Stimulated activated CD4-positive, alpha-beta T cell treated with anti-CD3 and anti-CD28 coated beads, TNF-alpha, amount 100 ng/mL, for 4 hours (primary cell): ENCODE data around the gene PTPRD.
"Not testable (repeated sequence)": the region's sequence is repeated elsewhere in the genome, so short reads cannot be mapped to it uniquely, and the experiment has no call there.

Source experiments
- DNase-seq, 3 experiments: peaks; one replicate each; pipeline ENCODE4 v3.0.0-alpha.2; 2020; ENCODE audit warnings: low read depth in 3 of 3

Gene PTPRD

DNA sequence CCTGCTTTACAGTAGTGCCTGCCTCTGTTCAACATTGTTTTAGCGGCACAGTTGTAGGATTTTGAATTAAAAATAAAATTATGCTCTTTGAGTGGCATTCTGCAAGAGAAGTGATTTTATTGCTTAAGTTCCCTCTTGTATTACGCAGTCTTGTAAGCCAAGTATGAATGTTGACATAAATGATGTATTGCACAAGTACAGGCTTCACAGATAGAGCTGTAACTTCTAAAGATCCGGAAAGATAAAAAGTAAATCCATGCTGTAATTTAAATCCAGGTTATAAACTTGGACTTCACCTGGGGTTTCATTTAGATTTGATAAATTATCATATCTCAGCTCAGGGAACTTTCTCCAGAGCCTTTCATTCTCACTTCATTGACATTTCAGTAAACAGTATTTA lies 1114.7 kb downstream of the PTPRD start:
- no peak for DNase-seq

DNA sequence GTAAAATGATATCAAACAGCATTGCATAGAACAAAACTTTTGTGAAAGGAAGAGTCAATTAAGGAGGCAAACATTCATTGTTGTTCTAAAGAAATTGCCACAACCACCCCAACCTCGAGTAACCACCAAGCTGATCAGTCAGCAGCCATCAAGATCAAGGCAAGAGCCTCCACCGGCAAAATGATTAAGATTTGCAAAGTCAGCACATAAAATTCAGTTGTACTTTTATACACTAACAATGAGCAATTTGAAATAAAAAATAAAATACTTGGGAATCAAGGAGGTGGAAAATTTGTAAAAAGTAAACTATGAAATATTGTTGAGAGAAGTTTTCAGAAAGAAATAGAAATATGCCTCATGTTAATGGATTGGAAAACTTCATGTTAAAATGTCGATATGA lies 1118.5 kb downstream of the PTPRD start:
- DNase-seq = no peak

DNA sequence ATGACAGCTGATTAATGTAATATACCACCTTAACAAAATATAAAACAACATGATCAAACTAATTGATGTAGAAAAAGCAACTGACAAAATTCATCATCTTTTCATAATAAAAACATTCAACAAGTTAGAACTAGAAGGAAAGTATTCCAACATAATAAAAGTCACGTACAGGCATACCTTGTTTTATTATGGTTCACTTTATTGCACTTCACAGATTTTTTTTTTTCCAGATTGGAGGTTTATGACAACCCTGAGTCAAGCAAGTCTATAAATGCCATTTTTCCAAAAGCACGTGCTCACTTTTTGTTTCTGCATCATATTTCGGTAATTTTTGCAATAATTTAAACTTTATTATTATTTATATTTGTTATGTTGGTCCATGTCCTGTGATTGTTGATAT lies 1120.3 kb downstream of the PTPRD start:
- no peak for DNase-seq

DNA sequence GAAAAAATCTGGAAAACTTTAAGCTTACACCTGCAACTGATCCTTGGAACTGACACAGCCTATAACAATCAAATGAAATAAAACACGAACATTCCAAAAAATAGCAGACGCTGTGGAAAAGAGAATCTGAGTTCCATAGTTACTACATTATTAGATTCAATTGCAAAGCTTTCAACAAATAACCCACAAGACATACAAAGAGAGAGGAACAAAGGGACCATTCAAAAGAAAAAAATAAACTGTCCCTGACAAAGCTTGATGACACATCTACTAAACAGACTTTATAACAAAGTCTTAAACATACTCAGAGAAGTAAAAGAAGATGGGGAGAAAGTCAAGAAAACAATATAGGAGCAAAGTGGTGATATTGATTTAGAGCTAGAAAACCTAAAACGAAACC lies 1123.6 kb downstream of the PTPRD start:
- no peak for DNase-seq

DNA sequence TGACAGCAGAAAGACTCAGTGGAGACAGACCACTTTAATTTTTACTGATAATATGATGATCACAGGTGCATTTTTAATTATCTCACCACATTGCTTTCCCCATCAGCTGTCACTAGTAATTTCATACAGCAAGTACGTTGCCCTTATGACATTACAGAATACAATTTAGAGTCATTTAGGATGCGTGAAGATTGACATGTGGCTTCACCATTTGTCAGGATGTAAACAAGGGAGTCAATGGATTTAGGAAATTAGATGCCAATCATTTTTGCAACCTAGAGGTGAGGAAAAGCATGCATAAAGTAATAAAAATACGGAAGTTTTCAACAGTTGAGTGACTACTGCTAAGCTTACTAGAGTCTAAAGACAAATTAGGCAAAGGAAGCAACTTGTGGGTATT lies 1129.6 kb downstream of the PTPRD start:
- no peak for DNase-seq

DNA sequence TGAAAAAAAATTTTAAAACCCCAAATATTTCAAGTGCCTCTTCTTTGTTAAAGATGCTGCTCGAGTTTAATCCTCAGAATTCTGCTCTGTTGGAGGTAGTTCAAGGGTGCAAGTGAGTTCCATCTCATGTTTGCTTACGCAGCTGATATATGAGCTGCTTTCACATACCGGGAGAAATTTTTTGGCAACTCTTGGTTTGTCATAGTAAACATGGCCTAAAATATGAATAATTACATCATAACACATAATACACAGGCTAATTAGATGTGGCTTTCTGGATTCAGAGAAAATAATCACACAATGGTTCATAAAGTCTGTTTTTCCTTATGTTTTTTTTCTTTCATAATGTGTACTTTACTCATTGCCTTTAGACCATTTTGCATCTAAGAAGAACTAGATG lies 1134.1 kb downstream of the PTPRD start:
- no peak for DNase-seq

DNA sequence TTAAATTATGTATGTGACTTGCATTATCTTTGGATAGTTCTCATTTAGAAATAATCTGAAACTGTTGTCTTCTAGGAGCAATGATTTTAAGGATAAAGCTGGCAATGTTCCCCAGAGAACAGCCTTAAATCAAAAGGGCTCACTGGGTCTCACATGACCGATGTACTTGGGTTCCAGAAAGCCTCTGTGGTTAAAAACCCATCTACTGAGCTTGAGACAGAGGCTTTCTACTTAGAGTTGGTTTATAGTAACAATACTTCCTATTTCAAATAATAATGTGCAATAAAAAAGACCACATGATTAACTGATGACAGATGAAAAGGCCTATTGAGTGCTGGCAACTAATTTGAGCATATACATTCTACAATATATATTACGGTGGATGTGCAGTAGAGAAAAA lies 1143.5 kb downstream of the PTPRD start:
- DNase-seq = no peak

DNA sequence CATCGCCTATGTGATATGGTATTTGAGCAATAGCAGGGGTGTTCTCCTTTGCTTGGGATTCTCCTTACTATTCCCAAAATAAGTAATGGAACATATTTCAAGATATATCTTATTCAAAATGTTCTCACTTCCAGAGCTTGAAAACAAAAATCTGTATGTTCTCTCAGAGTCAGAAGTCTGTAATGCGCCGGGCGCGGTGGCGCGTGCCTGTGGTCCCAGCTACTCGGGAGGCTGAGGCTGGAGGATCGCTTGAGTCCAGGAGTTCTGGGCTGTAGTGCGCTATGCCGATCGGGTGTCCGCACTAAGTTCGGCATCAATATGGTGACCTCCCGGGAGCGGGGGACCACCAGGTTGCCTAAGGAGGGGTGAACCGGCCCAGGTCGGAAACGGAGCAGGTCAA lies 1170.9 kb downstream of the PTPRD start:
- DNase-seq = not testable (repeated sequence)

DNA sequence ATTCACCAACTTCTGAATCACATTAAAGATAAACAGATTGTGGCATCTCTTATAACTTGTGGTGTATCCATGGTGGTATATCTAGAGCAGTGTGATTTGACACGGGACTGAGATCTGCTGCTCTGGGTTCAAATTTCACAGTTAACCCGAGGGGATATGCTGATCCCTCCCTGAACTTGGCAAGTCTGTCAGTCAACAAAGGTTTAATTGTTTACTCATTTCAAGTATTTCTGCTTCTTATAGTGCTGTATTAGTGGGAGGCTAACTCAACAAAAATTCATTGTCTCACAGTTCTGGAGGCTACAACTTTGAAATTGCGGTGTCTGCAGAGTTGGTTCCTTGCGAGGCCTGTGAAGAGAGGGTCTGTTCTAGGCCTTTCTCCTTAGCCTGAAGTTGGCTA lies 1175.2 kb downstream of the PTPRD start:
- DNase-seq = no peak

DNA sequence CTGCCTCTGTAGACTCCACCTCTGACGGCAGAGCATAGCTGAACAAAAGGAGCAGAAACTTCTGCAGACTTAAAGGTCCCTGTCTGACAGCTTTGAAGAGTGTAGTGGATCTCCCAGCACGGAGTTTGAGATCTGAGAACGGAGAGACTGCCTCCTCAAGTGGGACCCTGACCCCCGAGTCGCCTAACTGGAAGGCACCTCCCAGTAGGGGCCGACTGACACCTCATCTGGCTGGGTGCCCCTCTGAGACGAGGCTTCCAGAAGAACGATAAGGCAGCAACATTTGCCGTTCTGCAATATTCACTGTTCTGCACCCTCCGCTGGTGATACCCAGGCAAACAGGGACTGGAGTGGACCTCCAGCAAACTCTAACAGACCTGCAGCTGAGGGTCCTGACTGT lies 1186.3 kb downstream of the PTPRD start:
- DNase-seq = not testable (repeated sequence)

DNA sequence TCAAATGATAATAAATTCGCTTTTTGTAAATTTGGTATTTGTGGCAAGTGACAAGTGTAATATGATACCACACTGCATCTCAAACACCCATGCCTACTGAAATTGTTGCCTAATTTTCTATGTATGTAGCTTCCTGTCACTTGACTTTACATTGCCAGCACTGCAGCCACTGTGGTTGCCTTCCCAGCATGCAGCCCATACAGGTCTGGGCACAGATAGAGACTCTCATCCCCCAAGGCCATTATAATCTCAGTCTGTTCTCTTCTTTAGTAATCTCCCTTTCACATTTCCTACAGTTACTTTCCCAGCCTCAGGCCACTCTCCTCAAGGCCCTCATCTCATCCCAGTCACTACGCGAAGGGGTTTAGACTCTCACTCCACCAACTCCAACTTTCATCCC lies 1200.6 kb downstream of the PTPRD start:
- DNase-seq = no peak

DNA sequence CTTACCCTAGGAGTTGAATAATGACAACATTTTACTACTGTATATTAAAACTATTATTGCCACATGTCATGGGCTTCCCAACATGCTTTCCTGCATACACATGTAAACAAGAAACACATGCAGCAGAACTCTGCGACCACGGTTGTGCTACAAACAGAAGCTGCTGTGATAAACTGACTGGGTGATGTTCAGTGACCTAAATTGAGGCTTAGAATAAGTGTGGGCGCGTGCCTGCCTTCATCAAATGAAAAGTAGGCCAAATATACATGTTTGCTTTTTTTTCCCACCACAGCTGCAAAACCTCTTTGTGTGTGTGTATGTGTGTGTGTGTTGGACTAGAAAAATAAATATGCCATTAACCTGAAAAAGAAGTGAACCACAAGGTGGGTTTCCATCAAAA lies 1202.1 kb downstream of the PTPRD start:
- no peak for DNase-seq

DNA sequence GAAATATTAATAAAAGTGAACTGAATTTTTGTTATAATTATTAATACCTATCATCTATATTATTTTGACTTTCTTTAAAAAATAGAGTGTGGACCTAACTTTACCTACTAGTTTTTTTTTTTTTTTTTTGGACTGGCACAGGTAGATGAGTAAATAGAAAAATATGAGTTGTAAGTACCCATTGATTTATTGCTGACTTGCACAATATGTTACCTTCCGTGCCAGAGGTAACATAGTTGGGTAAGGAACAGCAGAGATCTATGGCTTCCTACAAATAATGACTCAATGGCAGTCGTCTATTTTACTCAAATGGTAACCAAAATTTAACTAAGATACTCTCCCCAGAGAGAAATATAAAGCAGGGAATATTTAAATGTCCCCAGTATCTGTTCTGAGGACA lies 1212.8 kb downstream of the PTPRD start:
- DNase-seq = no peak

DNA sequence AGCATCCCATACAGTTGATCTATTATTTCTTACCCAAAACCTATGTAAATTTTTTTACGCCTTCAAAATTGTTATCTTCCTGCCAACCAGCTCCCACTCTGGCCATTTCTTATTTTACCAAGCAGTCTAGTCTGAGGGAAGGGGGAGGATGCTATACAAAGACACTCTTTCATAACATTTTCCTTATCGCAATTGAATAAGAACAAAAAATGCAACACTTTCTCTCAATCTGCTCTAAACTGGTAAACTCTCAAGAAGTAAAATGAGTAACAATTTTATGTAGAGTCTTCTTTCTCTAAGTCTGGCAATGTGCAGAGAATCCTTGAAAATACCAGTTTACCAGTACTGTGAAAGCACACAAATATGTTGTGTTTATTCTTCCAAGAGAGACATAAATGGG lies 1216.3 kb downstream of the PTPRD start:
- no peak for DNase-seq

DNA sequence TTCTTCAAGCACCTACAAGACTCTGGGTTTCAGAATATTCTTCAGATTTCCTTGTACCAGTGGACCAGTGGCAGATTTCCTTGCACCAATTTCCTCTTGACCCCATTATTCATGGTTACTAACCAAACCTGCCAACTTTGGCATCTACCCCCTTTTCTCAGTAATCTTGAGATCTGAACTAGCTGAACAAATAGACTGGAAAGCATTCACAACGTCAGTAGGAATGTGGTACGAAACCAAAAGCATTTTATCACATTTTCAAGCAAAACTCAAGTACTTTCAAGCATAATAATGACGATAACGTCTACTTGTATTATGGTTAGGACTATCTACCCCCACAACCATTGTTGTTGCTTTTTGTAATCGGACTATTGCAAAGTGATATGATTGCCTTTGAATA lies 1217.3 kb downstream of the PTPRD start:
- no peak for DNase-seq

DNA sequence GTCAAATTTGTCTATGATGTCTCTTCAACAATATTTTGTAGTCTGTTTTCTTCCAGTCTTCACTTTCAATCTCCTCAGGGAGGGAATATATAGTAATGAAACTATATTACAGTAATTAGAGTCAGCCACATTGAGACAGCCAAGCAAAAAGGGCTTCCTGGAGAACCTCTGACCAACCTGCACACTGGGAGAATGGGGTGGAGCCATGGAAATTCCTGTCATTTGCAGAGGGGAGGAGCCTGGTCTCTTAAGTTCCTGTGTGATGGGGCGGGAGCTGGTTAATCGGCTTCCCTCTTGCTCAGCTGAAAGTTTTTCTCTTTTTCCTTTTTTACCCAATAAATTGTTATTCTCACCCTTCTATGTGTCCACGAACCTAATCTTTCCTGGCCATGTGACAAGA lies 1220.0 kb downstream of the PTPRD start:
- DNase-seq = no peak

DNA sequence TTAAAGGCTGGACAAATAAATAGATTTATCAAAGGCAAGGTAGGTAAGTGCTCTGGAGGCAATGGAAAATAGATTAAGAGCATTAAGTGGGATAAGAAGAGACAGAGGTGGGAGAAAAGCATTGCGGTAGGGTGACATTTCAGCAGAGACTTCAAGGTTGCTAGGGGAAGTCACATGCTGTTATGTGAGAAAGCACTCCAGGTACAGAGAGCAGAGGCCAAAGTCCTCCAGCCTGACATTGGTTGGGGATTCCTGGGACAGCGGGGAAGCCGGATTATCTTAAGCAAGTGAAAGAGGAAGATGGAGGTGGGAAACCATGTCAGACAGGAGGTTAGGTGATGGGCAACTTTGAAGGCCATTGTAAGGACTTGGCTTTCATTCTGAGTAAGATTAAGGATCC lies 1222.9 kb downstream of the PTPRD start:
- DNase-seq = no peak

DNA sequence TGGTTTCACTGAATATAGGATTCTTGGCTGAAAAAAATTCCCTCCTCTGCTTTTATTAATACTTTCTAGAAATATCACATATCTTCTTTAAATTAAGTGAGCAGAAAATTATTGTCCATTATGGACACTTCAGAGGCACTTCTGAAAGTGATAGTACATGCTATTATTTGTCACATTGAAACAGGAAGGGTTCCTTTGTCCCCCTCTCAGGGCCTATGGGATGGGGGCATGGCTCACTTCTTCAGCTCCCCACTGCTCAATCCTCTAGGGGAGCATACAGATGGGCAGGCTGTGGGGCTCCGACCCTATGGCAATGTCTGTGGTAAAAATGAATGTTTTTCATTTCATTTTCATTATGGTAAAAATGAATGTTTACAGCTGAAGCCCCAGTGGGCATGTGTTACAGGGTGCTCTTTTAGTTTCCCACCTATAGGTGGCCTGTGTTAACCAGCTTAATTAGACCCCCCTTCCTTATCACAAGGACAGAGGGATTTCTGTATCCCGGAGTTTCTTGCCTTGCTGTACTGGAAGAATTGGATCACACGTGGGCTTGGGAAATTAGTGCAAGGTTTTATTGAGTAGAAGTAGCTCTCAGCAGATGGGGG lies 1225.2 kb downstream of the PTPRD start:
- no peak for DNase-seq

DNA sequence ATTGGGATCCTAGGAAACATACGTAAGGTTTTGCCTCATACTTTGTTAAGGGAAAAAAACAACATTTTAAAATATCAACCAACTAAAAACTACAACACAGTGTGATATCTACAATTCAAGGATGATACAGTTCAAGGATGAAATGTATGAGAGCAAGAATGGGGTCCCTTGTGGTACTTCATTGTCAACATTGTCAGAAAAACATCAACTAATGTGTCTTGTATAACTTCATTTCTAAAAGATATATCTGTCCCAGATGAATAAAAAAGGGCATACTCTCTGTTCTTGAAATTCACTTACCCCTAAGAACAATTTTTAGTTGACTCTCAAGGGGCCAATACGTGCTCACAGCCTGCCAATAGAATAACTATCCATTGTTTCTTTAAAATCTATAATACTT lies 1250.5 kb downstream of the PTPRD start:
- DNase-seq = no peak

DNA sequence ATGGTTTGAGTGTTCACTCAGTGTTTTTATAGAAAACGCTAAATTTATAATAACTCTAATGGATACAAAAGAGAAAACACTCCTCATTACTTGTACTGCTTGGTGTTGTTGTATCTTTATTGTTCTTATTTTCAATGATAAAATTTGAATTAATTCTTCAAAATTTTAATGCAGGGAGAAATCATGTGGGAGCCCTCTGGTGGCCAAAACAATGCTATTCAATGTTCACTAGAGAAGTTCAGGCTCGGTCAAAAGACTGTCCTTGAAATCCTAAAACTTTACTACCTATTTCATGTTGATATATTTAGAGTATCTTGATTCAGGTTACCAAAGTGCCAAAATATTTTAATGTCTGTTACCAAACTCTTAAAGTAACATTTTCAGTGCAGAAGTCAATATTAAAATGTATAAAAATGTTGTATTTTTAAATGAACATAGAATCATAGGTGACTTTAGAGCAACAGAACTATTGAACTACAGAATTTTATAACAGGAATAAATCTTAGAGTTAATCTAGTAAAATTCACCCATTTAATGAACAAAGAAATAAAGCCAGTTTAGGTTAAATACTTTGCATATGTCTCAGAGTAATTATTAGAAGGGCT lies 1259.8 kb downstream of the PTPRD start:
- DNase-seq = no peak

DNA sequence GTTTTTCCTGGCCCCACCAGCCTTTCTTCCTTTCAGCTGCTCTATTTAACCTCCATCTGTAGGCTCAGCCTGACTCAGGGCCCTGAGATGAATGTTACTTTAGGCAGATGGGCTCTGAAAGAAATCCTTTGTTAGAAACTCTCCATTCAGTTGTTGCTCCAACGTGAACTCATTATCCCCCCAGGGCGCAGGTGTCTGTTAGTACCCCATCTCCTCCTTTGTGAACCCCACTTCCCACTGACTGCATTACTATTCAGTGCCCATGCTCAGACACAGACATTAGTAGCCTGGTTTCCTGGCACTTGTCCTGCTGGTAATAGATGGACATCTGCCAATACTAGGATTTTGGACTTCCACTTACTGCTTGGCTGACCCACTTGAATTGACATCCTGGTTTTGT lies 1271.6 kb downstream of the PTPRD start:
- no peak for DNase-seq

DNA sequence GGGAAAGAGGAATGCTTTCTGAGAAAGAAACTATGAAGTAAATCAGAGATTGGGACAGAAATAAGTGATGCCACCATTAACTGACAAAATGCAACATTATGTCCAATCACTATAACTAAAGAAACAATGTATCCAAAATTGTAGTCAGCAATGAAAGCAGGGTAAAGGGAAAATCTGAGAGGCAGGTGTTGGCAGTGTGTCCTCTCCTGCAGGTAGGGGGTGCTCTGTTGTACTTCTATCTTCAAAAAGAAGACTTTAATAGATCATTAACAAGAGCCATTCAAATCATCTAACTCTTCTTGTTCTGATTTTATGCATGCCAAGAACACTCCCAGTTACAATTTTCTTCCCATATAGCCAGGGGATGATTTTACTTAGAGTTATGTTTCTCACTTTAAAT lies 1275.7 kb downstream of the PTPRD start:
- no peak for DNase-seq

DNA sequence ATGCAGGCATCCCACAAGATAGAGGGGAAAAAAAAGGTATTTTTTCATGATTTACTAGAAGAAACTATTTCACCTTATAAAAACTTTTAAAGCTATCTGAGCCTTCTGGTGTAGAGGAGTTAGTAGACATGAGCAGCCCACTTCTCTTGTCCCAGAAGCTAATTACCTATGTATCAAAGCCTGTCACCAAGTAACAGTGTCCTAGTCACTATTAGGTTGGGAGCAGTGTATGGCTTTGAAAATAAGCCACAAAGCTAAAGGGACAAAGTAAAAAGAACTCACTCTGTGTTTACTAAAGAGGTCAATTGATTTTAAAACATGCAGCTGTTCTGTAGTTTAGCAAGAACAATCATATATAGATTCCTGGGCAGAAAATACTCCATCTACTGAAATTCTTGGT lies 1286.1 kb downstream of the PTPRD start:
- no peak for DNase-seq

DNA sequence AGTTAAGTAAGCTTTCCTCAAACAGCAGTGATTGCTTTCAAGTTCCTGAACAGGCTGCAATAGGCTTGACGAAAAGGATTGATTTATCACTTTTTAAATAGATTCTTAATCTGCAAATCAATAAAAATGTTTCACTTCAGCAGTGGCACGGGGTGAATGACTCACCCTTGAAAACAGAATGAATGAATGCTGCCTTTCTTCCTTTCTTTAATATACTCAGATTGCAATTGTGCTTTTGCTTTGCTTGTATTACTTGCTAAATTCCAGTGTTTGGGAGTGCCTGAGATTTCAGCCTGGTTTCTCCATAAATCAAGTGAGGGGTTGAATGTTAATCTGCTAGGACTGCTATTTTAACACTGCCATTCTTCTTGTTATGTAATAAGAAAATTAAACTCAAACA lies 1293.8 kb downstream of the PTPRD start:
- no peak for DNase-seq
